ENCODE results near the gene PLCH1.

- no peak for TF ChIP-seq POLR2A (IDR thresholded peaks at IDR 0.05; ENCODE audit: low read depth, low read length)
- no peak for TF ChIP-seq TAF1 (IDR thresholded peaks at IDR 0.05; ENCODE audit: low read depth, low read length)
- no peak for TF ChIP-seq POLR2AphosphoS5 (IDR thresholded peaks at IDR 0.05; ENCODE audit: low read depth, low read length)
Measured at GRCh38 chr3:155455765-155456164, 289.1 kb downstream of the PLCH1 start.

Measured in GM12891 (cell line).